Natural killer cell treated with Interleukin-12 subunit alpha and Interleukin-12 subunit beta and Interleukin-15 and Interleukin-18, amount 100 ng/mL, for 72 hours (primary cell): ENCODE data around the gene EXOSC3. TPM values are rescaled to one million over a fixed set of nuclear protein-coding genes. Genes with fewer than 3 reads are reported as not detected.
"Not testable (repeated sequence)": the region's sequence is repeated elsewhere in the genome, so short reads cannot be mapped to it uniquely, and the experiment has no call there.

Experiments used
- ATAC-seq, 2 donors: fragments of 150-1000 bp; cut with Tn5 transposase in 1 of 2; sonication (Bioruptor Pico), chemical (Tn5 transposase) in 1 of 2; 2 replicates each; pipeline ENCODE4 v1.10.0; 2021
- DNase-seq: peaks from one replicate; pipeline ENCODE4 v3.0.0; 2022; ENCODE audit warnings: low spot score
- H3K27ac Mint-ChIP-seq, 2 donors: 1 replicate in 1 of 2; 2 replicates in 1 of 2; pipeline ENCODE4 v1.8.0; 2022; ENCODE audit warnings: mixed read lengths in 2 of 2, mild to moderate bottlenecking in 1 of 2, moderate library complexity in 1 of 2
- H3K27me3 Mint-ChIP-seq, 2 donors: 1 replicate in 1 of 2; 2 replicates in 1 of 2; pipeline ENCODE4 v1.8.0; 2022; ENCODE audit warnings: mixed read lengths in 2 of 2
- H3K36me3 Mint-ChIP-seq: one replicate; pipeline ENCODE4 v1.8.0; 2022; ENCODE audit warnings: mixed read lengths
- H3K4me1 Mint-ChIP-seq, 2 donors: 1 replicate in 1 of 2; 2 replicates in 1 of 2; pipeline ENCODE4 v1.8.0; 2022; ENCODE audit warnings: low read depth in 2 of 2, mixed read lengths in 2 of 2, mild to moderate bottlenecking in 1 of 2
- H3K4me3 Mint-ChIP-seq: one replicate; pipeline ENCODE4 v1.8.0; 2022; ENCODE audit warnings: mixed read lengths
- H3K9me3 Mint-ChIP-seq: 2 replicates; pipeline ENCODE4 v1.8.0; 2022; ENCODE audit warnings: mixed read lengths
- total RNA-seq, 2 donors: library from RNA; stranded (reverse); gene quantifications; one replicate each; pipeline ENCODE4 v1.2.3, GENCODE V29; 2022

The EXOSC3 gene
- total RNA-seq, 2 donors from 2014 or later = 72.7 to 112 TPM

GRCh38 chr9:37798677-37799076 is 13.8 kb upstream of the EXOSC3 start:
- ATAC-seq (peak in 1 of 2 donors; percentile 43), DNase-seq (no peak)
- Mint-ChIP-seq H3K27ac (peak overlapping the region; percentile 2 to 45), H3K4me1 (peaks cover 23% of the 10 kb centered on the region in 2 donors), H3K4me3 (peak overlapping the region; percentile 87), H3K27me3 (peaks cover 0 to 3% of the 10 kb centered on the region in 2 donors), H3K36me3 (peaks cover 5% of the 10 kb centered on the region), H3K9me3 (no peaks in the 10 kb centered on the region)

DNA sequence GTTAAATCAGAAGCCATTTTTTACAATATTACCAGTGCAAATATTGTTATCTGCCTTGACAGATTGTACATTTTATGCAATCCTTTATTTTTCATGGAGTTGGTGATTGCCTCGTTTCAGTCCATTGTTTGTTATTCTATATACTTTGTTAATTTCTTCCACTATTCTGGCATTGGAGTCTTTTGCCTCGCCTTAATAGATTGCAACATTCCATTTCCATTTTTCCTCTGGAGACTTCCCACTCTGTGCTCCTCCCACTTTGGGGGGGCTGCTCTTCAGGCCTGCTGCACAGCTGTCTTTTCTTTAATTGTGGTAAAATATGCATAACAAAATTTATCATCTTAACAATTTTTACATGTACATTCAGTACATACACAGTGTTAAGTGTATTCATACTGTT is 11.4 kb upstream of the EXOSC3 start:
- peaks cover 5% of the 10 kb centered on the region for H3K36me3 Mint-ChIP-seq
- no peaks in the 10 kb centered on the region for H3K9me3 Mint-ChIP-seq
- DNase-seq (no peak), ATAC-seq (no peak)
- H3K27me3 Mint-ChIP-seq = peaks cover 0 to 5% of the 10 kb centered on the region in 2 donors
- H3K27ac Mint-ChIP-seq = no peak overlapping the region
- peaks cover 10 to 13% of the 10 kb centered on the region in 2 donors for H3K4me1 Mint-ChIP-seq
- H3K4me3 Mint-ChIP-seq = no peak overlapping the region

DNA sequence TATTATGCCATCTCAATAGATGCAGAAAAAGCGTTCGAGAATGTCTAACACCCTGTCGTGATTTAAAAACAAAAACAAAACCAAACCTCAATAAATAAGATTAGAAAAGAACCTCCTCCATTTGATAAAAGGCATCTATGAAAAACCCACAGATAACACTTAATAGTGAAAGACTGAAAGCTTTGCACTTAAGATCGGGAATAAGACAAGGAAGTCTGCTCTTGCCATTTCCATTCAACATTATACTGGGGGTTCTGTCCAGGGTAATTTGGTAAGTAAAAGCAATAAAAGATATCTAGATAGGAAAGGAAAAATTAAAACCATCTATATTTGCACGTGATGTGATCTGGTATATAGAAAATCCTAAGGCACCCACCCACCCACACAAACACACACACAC is 7.3 kb upstream of the EXOSC3 start:
- H3K27ac Mint-ChIP-seq = no peak overlapping the region
- H3K9me3 Mint-ChIP-seq = no peaks in the 10 kb centered on the region
- peaks cover 0 to 10% of the 10 kb centered on the region in 2 donors for H3K27me3 Mint-ChIP-seq

DNA sequence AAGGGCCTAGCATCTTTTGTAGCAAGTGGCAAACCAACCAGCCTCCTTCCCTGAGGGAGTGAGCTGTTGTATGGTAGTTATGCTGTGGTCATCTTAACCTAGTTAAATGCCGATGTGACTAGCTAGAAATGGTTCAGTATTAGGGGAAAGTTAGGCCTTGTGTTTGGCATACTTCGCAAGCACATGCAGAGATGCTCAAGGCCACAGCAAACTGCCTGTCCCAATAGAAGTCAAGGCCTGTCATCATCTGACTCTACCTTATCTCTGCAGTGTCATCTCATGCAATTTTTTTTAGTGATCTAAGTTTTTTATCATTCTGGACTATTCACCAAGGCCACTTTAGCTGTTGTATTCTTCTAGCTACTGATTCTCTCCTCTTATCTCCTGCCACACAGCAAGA is 5.2 kb upstream of the EXOSC3 start:
- DNase-seq (no peak), ATAC-seq (no peak)
- H3K27ac Mint-ChIP-seq = no peak overlapping the region
- H3K4me1 Mint-ChIP-seq = peaks cover 1 to 3% of the 10 kb centered on the region in 2 donors
- H3K27me3 Mint-ChIP-seq = peaks cover 0 to 8% of the 10 kb centered on the region in 2 donors
- H3K9me3 Mint-ChIP-seq = no peaks in the 10 kb centered on the region
- H3K36me3 Mint-ChIP-seq = no peaks in the 10 kb centered on the region
- no peak overlapping the region for H3K4me3 Mint-ChIP-seq

More for the DNA sequence above, 7.3 kb upstream of the EXOSC3 start:
- Mint-ChIP-seq H3K36me3 (peaks cover 5% of the 10 kb centered on the region), H3K4me3 (no peak overlapping the region), H3K4me1 (no peaks in the 10 kb centered on the region)
- no peak for ATAC-seq
- no peak for DNase-seq

DNA sequence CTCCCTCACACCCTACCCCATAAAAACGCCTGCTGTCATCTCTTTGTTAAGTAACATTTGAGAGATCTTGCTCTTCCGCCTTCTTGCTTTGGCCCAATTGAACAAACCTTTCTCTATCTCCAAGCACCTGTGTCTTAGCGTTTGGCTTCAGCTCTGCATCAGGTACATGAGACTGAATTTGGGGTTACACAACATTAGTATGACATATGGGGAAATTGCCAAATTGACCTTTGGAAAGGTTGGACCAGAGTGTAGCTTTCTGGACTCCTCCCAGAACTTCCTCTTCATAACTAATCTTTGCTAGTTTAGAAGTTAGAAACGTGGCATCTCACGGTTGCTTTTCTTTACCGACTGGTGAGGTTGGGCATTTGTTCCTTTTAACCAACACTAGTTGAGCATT is 3.5 kb upstream of the EXOSC3 start:
- no peak for ATAC-seq
- Mint-ChIP-seq H3K36me3 (peaks cover under 1% of the 10 kb centered on the region), H3K4me1 (peaks cover 9 to 10% of the 10 kb centered on the region in 2 donors), H3K27ac (no peak overlapping the region), H3K27me3 (peaks cover 0 to 7% of the 10 kb centered on the region in 2 donors), H3K4me3 (no peak overlapping the region), H3K9me3 (no peaks in the 10 kb centered on the region)
- DNase-seq = no peak

- Mint-ChIP-seq H3K9me3 (no peaks in the 10 kb centered on the region), H3K27me3 (peaks cover 0 to 7% of the 10 kb centered on the region in 2 donors), H3K4me1 (peaks cover 20 to 22% of the 10 kb centered on the region in 2 donors), H3K4me3 (no peak overlapping the region), H3K27ac (no peak overlapping the region), H3K36me3 (peaks cover 13% of the 10 kb centered on the region)
- DNase-seq = no peak
- no peak for ATAC-seq
These were observed 2.2 kb upstream of the EXOSC3 start for GRCh38 chr9:37787059-37787458.

- ATAC-seq = no peak
- peaks cover 27 to 38% of the 10 kb centered on the region in 2 donors for H3K4me1 Mint-ChIP-seq
- H3K36me3 Mint-ChIP-seq = peaks cover 31% of the 10 kb centered on the region
- H3K9me3 Mint-ChIP-seq = no peaks in the 10 kb centered on the region
- peaks cover 0 to 2% of the 10 kb centered on the region in 2 donors for H3K27me3 Mint-ChIP-seq
- H3K4me3 Mint-ChIP-seq = peak overlapping the region; percentile 99
- DNase-seq = no peak
- peak overlapping the region; percentile 99 for H3K27ac Mint-ChIP-seq
These were observed 611 bp downstream of the EXOSC3 start for GRCh38 chr9:37784291-37784615.

DNA sequence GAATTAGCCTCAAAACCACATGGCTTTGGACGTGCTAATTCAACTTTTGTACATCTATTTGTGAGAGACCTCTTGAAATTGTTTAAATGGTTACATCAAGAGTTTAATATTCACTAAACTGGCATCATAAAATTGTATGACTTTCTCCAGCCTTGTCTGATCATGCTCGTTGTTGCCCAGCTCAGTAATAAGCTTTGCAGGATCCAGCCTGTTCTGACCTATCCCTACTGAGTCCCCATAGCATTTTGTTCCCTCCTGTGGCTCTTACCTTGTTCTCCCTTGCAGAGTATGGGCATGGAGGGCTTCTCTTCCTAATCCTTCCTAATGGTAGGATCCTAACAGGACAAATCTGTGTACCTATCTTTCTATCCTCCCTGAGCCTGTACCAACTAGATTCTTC is 6.3 kb downstream of the EXOSC3 start:
- no peak for ATAC-seq
- peak overlapping the region in 1 of 2 donors; percentile 20 for H3K27ac Mint-ChIP-seq
- no peak overlapping the region for H3K4me3 Mint-ChIP-seq
- H3K9me3 Mint-ChIP-seq = no peaks in the 10 kb centered on the region
- no peak for DNase-seq
- no peaks in the 10 kb centered on the region for H3K27me3 Mint-ChIP-seq
- peaks cover 25 to 29% of the 10 kb centered on the region in 2 donors for H3K4me1 Mint-ChIP-seq
- peaks cover 43% of the 10 kb centered on the region for H3K36me3 Mint-ChIP-seq

DNA sequence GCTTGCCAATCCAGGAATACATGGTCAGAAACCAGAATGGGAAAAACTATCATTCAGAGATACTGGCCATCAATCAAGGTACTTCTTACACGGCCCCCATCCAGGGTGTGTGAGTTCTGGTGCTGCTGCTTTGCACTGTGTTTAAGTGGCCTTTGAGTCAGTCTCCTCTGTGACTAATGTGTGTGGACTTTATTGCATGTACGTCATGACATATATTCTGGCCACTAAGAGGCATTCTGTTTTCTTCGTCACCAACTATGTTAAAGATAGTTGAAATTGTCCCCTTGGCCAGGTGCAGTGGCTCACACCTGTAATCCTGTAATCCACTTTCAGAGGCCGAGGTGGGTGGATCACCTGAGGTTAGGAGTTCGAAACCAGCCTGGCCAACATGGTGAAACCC is 8.5 kb downstream of the EXOSC3 start:
- Mint-ChIP-seq H3K4me1 (peaks cover 8 to 9% of the 10 kb centered on the region in 2 donors), H3K27ac (no peak overlapping the region), H3K9me3 (no peaks in the 10 kb centered on the region), H3K4me3 (no peak overlapping the region), H3K27me3 (no peaks in the 10 kb centered on the region), H3K36me3 (peaks cover 23% of the 10 kb centered on the region)
- ATAC-seq (no peak), DNase-seq (no peak)

DNA sequence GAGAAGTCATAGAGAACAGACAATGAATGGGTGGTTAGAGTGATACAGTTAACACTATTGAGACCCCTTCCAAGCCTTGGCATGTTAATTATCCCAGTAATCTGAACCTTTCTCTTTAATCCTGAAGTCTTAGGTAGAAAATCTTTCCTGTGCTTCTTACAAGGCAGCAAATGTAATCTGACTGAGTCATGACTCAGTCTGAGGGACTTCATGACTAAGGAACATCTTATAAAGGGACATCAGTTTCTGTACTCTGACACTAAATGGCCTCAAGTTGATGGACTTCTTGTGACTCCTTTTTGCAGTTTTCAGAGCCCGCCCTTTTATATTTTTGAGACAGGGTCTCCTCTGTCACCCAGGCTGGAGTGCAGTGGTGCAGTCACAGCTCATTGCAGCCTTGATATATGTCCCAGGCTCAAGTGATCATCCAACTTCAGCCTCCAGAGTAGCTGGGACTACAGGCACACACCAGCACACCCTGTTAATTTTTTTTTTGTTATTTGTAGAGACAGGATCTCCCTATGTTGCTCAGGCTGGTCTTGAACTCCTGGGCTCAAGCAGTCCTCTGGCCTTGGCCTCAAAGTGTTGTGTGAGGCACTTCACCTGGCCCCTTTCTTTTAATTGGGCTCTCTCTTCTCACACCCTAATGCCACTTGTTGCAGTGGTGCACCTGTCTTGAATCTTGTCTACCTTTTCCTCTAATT is 9.5 kb downstream of the EXOSC3 start:
- no peak for ATAC-seq
- Mint-ChIP-seq H3K9me3 (no peaks in the 10 kb centered on the region), H3K4me1 (peaks cover 0 to 8% of the 10 kb centered on the region in 2 donors), H3K36me3 (peaks cover 13% of the 10 kb centered on the region), H3K4me3 (no peak overlapping the region), H3K27ac (no peak overlapping the region), H3K27me3 (no peaks in the 10 kb centered on the region)
- DNase-seq = no peak

GRCh38 chr9:37769995-37770394 is 14.9 kb downstream of the EXOSC3 start:
- DNase-seq = no peak
- no peaks in the 10 kb centered on the region for H3K36me3 Mint-ChIP-seq
- H3K9me3 Mint-ChIP-seq = no peaks in the 10 kb centered on the region

DNA sequence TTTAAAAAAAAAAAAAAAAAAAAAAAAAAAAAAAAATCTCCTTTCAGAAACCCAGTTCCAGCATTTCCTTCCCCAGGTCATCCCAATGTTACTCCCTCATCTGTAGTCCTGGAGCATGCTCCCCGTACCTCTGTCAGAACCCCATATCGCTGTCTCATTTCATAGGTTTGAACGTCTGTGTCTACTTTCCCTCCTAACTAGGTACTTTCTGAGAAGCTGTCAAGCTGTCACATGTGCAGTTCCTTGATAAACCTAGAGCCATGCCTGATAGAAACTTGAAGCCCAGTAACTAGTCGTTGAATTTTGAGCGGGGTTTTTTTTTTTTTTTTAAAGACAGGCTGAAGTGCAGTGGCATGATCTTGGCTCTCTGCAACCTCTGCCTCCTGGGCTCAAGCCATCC is 15.6 kb downstream of the EXOSC3 start:
- DNase-seq (no peak), ATAC-seq (no peak)
- Mint-ChIP-seq H3K36me3 (no peaks in the 10 kb centered on the region), H3K27me3 (no peaks in the 10 kb centered on the region), H3K9me3 (no peaks in the 10 kb centered on the region), H3K27ac (no peak overlapping the region), H3K4me3 (no peak overlapping the region), H3K4me1 (no peaks in the 10 kb centered on the region)

More at GRCh38 chr9:37769995-37770394, 14.9 kb downstream of the EXOSC3 start:
- Mint-ChIP-seq H3K4me1 (no peaks in the 10 kb centered on the region), H3K27me3 (no peaks in the 10 kb centered on the region), H3K27ac (no peak overlapping the region), H3K4me3 (no peak overlapping the region)
- ATAC-seq = no peak

GRCh38 chr9:37765263-37765662 is 19.6 kb downstream of the EXOSC3 start:
- not testable (repeated sequence) for DNase-seq, H3K27me3 Mint-ChIP-seq, H3K4me3 Mint-ChIP-seq, H3K9me3 Mint-ChIP-seq, H3K36me3 Mint-ChIP-seq, ATAC-seq, H3K27ac Mint-ChIP-seq, H3K4me1 Mint-ChIP-seq

- Mint-ChIP-seq H3K4me3 (no peak overlapping the region), H3K27me3 (no peaks in the 10 kb centered on the region), H3K27ac (no peak overlapping the region), H3K4me1 (peaks cover 4 to 9% of the 10 kb centered on the region in 2 donors), H3K36me3 (no peaks in the 10 kb centered on the region), H3K9me3 (no peaks in the 10 kb centered on the region)
- DNase-seq (no peak), ATAC-seq (no peak)
These were observed 23.4 kb downstream of the EXOSC3 start for GRCh38 chr9:37761511-37761910.
